Tibial nerve (tissue), 4 donors: ENCODE data around the gene SCIN.

Source experiments
- CTCF ChIP-seq, 5 experiments: fragments of 200-600 bp in 3 of 5; fragments of 450-650 bp in 2 of 5; sonication (generic) in 3 of 5; IDR thresholded peaks; one replicate each; pipeline ENCODE4 v1.5.1; 2016 to 2019; ENCODE audit warnings: antibody characterized with exemption in 5 of 5, mild to moderate bottlenecking in 3 of 5, moderate library complexity in 2 of 5
- EP300 ChIP-seq, 2 donors: sonication (generic); formaldehyde crosslinking; IDR thresholded peaks; one replicate each; pipeline ENCODE4 v1.6.1; 2017; ENCODE audit warnings: antibody characterized with exemption in 2 of 2, mild to moderate bottlenecking in 1 of 2
- POLR2A ChIP-seq, 2 donors: fragments of 450-650 bp; IDR thresholded peaks; one replicate each; pipeline ENCODE4 v1.6.1; 2017; ENCODE audit warnings: antibody characterized with exemption in 2 of 2, mild to moderate bottlenecking in 2 of 2, moderate library complexity in 2 of 2

DNA sequence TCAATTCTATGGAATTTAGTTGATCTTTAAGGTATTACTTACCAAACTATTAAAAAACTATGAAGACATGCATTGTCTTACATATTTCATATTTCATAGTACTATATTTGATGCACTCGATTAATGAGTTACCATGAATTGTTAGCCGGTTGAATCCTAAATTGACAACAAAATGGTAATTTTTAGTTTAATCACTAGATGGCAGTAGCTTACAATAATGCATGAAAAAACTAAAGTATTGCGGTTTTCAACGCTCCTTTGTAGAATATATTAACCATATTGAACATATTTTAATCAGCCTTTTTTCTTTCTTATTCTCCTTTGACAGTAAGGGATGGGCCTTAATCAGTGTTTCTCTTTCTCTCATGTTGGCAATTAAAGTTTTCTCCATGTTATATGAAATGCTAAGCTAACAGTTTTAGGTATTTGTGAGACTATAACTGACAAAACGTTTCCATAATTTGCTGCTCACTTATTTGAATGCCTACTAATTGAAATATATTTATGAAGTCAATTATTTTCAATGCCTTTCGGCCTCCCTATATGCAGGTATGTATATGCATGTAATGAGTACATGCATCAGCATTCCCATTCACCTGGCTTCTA lies 68.4 kb downstream of the SCIN start:
- no peak for TF ChIP-seq POLR2A (IDR thresholded peaks at IDR 0.05)
- TF ChIP-seq EP300 (IDR thresholded peaks at IDR 0.05): no peak
- peak; percentile 40 to 61 (median 52) for TF ChIP-seq CTCF (IDR thresholded peaks at IDR 0.05)
